HG02798 (cell line): ENCODE measurements around the gene INO80C.
A peak's percentile ranks its signal among the peaks of the same experiment; 100 is the strongest.

Source experiments
- ATAC-seq: cut with Tn5 transposase; IDR thresholded peaks from one replicate; pipeline ENCODE4 v1.9.1; 2021; ENCODE audit warnings: mild to moderate bottlenecking; ENCODE audit not compliant: unreplicated experiment, poor library complexity

INO80C gene

DNA sequence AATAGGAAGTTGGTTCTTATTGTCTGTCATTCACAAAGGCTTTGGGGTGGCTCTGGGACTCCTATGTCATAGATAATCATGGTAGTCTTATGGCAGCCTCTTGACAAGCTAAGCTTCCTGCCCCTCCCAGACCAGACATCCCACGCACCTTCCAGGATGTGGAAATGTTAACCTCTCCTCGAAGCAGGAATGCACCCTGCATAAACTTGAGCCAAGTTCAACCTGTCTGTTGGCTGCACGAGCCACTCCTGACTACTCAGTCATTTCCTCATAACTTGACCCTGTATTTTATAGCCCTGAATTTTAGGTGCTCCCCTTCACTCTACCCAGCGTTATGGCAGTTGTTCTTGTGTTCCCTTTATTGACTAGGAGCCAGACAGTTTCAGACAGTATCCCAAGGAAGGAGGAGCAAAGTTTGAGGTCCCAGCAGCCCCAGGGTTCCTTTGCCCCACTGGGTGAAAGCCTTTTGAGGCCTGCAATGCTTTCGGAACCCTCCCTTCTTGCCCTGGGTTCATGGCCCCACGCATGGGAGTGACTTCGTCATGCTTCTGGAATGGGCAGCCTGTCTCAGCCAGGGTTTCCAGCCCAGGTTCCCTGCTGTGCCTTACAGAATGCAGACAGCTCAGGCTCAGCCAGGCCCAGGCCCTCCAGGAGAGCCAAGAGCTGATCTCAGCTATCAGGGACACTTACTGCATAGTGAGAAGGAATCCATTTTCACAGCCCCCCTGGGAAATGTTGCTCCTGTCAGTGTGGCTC is 15.6 kb upstream of the INO80C start:
- no peak for ATAC-seq

GRCh38 chr18:35512761-35513160 is 15.0 kb upstream of the INO80C start:
- no peak for ATAC-seq

- peak; percentile 21 for ATAC-seq
Measured at GRCh38 chr18:35511833-35512232, 14.1 kb upstream of the INO80C start.

DNA sequence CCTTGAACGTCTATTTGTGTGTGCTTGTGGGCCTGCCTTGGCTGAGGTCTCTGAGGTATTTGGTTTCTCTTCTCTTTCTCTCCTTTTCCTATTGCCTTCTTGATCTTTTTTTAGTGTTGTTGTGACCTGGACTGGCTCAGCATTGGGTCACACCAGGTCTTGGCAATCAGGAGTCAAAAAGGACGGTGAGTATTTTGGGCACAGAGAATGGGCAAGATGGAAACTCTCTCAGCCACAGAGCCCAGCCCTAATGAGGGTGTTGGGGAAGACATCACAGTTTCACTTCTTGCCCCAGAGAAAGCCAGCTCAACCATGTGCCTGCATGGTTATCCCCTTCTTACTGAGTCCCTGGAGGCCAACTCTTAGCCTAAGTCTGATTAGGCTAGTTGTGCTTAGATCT is 13.7 kb upstream of the INO80C start:
- peak; percentile 85 for ATAC-seq

GRCh38 chr18:35510076-35510651 is 12.4 kb upstream of the INO80C start:
- no peak for ATAC-seq

GRCh38 chr18:35508746-35509338 is 11.1 kb upstream of the INO80C start:
- no peak for ATAC-seq

- no peak for ATAC-seq
Measured at GRCh38 chr18:35508030-35508429, 10.3 kb upstream of the INO80C start.

DNA sequence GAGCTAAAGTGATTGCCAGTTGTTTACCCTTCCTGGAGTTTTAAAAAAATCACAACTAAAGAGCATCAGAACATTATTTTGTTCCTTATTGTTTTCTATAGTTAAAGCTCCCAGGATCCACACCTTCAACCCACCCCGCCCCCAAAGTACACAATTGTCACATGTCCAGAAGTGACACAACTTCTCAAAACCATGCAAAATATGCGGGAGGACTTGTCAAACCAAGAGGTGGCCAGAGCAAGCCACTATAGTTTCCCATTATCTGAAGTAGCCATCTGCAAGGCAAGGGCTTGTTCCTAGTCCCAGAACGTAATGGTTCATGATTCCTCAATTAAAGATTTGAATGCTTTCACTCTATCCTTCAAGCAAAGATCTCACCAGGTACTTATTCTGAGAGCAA is 9.9 kb upstream of the INO80C start:
- ATAC-seq, result no peak

DNA sequence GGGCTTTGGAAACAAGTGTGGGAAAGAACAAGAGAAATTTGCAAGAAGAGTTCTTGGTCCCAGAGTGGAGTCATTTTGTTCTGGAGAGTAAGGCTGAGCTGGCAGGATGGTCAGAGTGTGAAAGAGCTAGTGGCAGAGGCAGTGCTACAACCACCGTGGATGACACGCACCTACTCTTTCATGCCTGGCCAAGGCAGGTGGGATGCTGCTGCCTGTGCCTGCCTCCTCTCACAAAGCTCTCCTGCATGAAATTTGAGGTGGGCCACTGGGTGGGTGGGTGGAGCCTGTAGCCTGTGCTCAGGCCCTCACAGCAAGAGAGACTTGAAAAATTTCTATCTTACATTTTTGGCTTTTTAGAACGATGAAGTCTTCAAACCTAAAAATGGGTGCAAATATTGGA is 9.4 kb upstream of the INO80C start:
- ATAC-seq, result no peak

DNA sequence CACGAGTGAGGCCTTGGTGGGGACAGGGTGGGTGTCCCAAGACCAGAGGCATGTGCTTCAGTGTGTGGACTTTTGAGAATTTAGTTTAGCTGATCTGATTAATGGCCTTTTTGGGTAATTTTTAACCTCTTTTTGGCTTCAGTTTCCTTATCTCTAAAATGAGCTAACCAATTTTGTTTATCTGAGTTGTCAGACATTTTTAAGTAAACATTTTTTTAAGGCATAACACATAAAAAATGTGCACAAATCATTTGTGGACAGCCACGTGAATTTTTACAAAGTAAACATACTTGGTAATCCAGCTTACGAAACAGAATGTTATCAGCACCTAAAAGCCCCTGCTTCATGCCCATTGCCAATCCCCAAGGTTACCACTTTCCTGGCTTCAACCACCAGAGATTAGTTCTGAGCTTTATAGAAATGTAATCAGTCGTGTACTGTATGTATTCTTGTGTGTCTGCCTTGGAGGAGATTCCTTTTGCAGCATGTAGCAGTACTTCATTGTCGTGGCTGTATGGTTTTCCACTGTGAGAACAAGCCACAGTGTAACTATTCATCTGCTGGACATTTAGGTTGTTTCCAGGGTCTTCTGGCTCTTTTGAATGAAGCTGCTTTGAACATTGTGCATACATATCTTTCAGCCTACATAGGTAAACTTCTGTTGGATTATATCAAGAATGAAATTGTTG is 8.4 kb upstream of the INO80C start:
- ATAC-seq, result no peak

GRCh38 chr18:35504996-35505395 is 7.2 kb upstream of the INO80C start:
- no peak for ATAC-seq

GRCh38 chr18:35502052-35502451 is 4.3 kb upstream of the INO80C start:
- no peak for ATAC-seq

DNA sequence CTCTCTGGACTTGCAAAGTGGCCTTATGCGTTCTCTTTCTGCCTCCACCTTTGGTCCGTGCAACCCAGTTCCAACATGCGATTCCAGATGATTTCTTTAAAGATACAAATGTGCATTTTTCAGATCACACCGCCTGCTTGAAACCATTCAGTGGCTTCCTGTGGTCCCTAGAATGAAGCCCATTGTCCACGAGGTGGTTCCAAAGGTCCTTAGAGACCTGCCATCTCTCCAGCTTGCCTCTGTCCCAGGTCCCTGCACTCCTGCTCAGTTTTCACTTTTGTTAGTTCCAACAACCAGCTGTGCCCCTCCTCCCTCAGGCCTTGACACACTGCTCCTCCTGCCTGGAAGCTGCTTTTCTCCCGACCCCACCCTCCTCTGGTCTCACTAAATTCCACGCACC is 3.6 kb upstream of the INO80C start:
- no peak for ATAC-seq

DNA sequence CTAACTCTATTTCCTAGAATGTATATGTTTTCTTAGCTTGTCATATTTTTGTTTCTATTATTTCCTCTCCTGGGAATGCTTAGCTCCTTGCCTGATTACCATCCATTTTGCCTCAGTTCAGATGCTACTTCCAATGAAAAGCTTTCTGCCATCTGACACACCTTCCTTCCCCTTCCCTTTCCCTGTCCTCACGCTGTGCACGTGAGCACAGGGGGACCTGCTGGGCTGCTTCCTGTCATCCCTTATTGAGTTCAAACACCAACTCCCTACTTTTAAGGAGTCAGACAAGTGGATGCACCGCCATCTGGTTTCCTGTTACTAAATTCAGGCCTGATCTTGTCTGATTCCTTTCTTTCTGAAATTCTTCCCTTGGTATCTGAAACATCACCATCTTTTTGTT is 2.4 kb upstream of the INO80C start:
- ATAC-seq, result no peak

DNA sequence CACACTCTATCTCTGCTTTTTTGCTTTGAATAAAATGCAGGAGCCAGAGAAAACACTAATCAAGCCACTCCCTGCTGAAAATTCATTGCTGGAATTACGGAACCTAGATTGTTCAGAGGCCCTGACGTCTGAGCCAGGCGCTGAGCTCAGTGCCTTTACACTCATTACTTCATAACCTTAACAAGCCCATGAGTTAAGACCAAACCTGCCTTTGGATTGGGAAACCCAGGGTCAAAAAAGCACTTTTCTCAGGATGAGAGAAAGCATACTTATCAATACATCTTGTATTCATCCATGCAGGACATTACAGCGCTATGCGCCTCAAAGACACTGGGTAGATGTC is 762 bp downstream of the INO80C start:
- peak; percentile 15 for ATAC-seq

- ATAC-seq, result no peak
Measured at GRCh38 chr18:35495536-35496314, 2.0 kb downstream of the INO80C start.

GRCh38 chr18:35494251-35495220 is 3.2 kb downstream of the INO80C start:
- ATAC-seq, result no peak

- ATAC-seq, result no peak
Measured at GRCh38 chr18:35491700-35492077, 6.1 kb downstream of the INO80C start.

DNA sequence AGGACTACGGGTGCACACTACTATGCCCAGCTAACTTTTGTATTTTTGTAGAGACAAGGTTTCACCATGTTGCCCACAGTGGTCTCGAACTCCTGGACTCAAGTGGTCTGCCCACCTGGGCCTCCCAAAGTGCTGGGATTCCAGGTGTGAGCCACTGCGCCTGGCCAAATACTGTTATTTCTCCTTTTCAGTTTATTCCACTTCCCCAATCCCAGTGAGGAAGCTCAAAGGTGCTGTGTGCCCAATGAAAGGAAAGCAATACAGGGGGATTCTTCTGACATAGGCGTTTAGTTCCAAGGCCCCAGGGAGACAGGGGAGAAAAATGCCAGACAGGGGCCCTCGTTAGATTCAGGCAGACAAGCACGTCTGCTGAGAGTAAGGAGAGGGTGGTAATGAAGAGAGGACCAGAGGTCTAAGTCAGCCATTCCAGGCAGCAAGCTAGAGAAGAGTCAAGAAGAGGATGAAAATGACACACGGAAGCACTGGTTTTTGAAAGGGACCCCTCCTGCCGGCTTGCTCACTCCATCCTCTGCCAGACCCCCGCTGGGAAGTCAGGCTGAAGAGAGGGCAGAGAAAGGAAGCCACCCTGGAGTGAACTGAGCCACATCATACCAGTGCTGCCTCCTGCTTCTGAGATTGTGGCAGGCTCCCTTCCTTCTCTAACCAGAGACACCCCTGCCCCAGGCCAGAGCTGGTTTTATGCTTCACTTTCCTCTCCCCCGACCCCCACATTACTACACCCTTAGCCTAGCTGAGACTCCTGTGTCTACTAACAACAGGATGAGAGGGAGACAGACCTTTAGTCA is 6.7 kb downstream of the INO80C start:
- no peak for ATAC-seq
